ENCODE measurements around the gene ATRAID. TPM values are rescaled to one million over a fixed set of nuclear protein-coding genes. Genes with fewer than 3 reads are reported as not detected.

The ATRAID gene
- total and polyA plus RNA-seq, 10 of the 15 experiments (the other 5 are each of a cell fraction or from before 2014, with no cell fraction given) = 65.6 to 180 (median 120) TPM

DNA sequence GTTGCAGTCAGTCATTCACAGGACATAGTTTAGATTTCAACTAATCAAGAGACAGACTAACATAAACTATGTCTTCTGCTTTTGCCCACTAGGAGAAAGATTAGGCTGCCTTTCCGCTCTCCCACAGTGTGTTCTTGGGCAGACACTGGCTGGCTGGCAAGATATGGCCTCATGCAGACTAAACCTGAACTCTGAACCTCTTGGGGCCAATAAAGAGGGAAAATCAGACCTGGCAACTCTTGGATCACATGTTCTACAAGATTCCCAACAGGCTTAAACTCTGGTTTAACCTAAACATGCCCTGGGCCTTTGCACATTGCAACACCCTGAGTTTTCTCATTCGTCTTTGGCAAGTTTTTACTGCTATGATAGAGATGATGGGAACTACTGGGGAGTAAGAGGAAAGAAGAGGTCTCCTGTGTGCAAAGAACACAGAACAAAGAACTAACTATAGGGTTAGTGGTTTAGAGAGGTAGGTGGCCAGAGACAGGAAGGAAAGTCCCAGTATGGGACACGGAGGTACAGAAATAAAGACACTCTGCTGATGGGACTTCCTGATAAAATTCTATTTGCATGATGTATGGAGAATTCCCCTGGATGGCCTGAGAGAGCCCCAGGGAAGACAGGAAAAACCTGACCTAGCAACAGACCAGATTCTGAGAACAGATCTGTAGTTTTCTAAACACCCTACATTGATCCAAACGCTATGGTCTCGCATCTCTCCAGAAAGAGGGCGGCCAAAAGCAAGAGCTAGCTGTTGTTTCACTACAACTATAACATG is 2.0 kb upstream of the ATRAID start (continued):
- TF ChIP-seq, protein P1, sequence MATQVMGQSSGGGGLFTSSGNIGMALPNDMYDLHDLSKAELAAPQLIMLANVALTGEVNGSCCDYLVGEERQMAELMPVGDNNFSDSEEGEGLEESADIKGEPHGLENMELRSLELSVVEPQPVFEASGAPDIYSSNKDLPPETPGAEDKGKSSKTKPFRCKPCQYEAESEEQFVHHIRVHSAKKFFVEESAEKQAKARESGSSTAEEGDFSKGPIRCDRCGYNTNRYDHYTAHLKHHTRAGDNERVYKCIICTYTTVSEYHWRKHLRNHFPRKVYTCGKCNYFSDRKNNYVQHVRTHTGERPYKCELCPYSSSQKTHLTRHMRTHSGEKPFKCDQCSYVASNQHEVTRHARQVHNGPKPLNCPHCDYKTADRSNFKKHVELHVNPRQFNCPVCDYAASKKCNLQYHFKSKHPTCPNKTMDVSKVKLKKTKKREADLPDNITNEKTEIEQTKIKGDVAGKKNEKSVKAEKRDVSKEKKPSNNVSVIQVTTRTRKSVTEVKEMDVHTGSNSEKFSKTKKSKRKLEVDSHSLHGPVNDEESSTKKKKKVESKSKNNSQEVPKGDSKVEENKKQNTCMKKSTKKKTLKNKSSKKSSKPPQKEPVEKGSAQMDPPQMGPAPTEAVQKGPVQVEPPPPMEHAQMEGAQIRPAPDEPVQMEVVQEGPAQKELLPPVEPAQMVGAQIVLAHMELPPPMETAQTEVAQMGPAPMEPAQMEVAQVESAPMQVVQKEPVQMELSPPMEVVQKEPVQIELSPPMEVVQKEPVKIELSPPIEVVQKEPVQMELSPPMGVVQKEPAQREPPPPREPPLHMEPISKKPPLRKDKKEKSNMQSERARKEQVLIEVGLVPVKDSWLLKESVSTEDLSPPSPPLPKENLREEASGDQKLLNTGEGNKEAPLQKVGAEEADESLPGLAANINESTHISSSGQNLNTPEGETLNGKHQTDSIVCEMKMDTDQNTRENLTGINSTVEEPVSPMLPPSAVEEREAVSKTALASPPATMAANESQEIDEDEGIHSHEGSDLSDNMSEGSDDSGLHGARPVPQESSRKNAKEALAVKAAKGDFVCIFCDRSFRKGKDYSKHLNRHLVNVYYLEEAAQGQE (IDR thresholded peaks at IDR 0.05; ENCODE audit: low read depth, low read length) = no peak
- TF ChIP-seq CEBPB (IDR thresholded peaks at IDR 0.05; ENCODE audit: borderline replicate concordance in 1 of 2, low read depth in 2 of 2, low read length in 2 of 2) (no peak), ATF7 (IDR thresholded peaks at IDR 0.05; ENCODE audit: low read depth) (no peak), CREB1 (IDR thresholded peaks at IDR 0.05; ENCODE audit: low read depth) (no peak), JUND (IDR thresholded peaks at IDR 0.05; ENCODE audit: low read depth, low read length) (no peak), IKZF2 (IDR thresholded peaks at IDR 0.05) (peak in 1 of 2 experiments; percentile 25; a peak in 1 of 4 replicates)

Data from GM12878 (cell line).